ENCODE results near the gene WDR62.

The WDR62 gene

GRCh38 chr19:36086326-36086725 is 31.6 kb downstream of the WDR62 start:
- CTCF ChIA-PET: interaction anchor here (0.6 kb wide), 1 partner anchor 14 kb away, joined by 3 read pairs; no protein-coding TSS in a partner anchor
- no peak for TF ChIP-seq CTCF (conservative IDR thresholded peaks at IDR 0.05; ENCODE audit: low read depth)
- POLR2A ChIA-PET (ENCODE audit: low non-redundant PET): interaction anchor here (0.6 kb wide), 1 partner anchor 95 kb away, joined by 3 read pairs; no protein-coding TSS in a partner anchor
- no peak overlapping the region for H3K27ac ChIP-seq
- no peak for DNase-seq (ENCODE audit: low spot score)

- no peak for DNase-seq (ENCODE audit: low spot score)
- no peak overlapping the region for H3K27ac ChIP-seq
- ChIA-PET CTCF (no interaction called here), POLR2A (ENCODE audit: low non-redundant PET) (no interaction called here)
- TF ChIP-seq CTCF (conservative IDR thresholded peaks at IDR 0.05; ENCODE audit: low read depth): no peak
Measured at GRCh38 chr19:36089847-36090246, 35.1 kb downstream of the WDR62 start.

GRCh38 chr19:36090910-36091695 is 36.4 kb downstream of the WDR62 start:
- H3K27ac ChIP-seq: no peak overlapping the region
- CTCF ChIA-PET: interaction anchor here (1.4 kb wide), 1 partner anchor 30 kb away, joined by 3 read pairs; no protein-coding TSS in a partner anchor
- no peak for DNase-seq (ENCODE audit: low spot score)
- no peak for TF ChIP-seq CTCF (conservative IDR thresholded peaks at IDR 0.05; ENCODE audit: low read depth)
- POLR2A ChIA-PET (ENCODE audit: low non-redundant PET): no interaction called here

GRCh38 chr19:36092566-36092965 is 37.9 kb downstream of the WDR62 start:
- no peak for TF ChIP-seq CTCF (conservative IDR thresholded peaks at IDR 0.05; ENCODE audit: low read depth)
- DNase-seq (ENCODE audit: low spot score): no peak
- POLR2A ChIA-PET (ENCODE audit: low non-redundant PET): no interaction called here
- CTCF ChIA-PET: no interaction called here
- H3K27ac ChIP-seq: peak overlapping the region; percentile 5; the same call in 1 of the 2 replicates

GRCh38 chr19:36093146-36093662 is 38.5 kb downstream of the WDR62 start:
- TF ChIP-seq CTCF (conservative IDR thresholded peaks at IDR 0.05; ENCODE audit: low read depth): no peak
- no peak for DNase-seq (ENCODE audit: low spot score)
- CTCF ChIA-PET: no interaction called here
- H3K27ac ChIP-seq: peak overlapping the region; percentile 5; the same call in 1 of the 2 replicates
- POLR2A ChIA-PET (ENCODE audit: low non-redundant PET): no interaction called here

GRCh38 chr19:36093687-36094086 is 39.0 kb downstream of the WDR62 start:
- ChIA-PET CTCF (interaction anchor here (0.6 kb wide), 1 partner anchor 77 kb away, joined by 4 read pairs; no protein-coding TSS in a partner anchor), POLR2A (ENCODE audit: low non-redundant PET) (no interaction called here)
- H3K27ac ChIP-seq: no peak overlapping the region
- no peak for TF ChIP-seq CTCF (conservative IDR thresholded peaks at IDR 0.05; ENCODE audit: low read depth)
- DNase-seq (ENCODE audit: low spot score): no peak
